GM04503 (cell line): ENCODE results near the gene RNF111.

ENCODE experiments used
- DNase-seq: peaks from one replicate; pipeline ENCODE4 v3.0.0-alpha.2; 2012; ENCODE audit warnings: low read depth

Gene RNF111

DNA sequence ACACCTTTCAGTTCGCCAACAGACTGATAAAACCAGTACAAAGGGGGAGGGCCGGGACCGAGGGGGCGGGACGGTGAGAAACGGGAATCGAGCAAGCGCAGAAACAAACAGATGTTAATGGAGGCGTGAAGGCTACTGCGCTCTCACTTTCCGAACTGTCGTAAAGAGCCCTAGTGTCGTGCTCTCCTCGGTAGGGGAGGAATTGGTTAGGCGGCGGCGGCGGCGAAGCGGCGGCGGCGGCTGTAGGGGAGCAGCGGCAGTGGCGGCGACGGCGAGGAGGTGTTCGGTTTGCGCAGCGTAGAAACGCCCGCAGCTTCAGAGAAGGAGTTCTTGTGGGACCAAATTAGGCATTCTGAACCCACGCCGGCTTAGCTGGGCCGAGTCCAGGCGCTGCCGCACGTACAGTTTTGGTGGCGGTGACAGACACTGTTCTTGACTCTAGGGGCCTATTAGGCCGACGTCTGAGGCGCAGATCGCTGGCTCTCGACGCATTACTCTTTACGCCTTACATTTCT is at the start of gene RNF111:
Gene RNF111 (plus strand): TSS at position 173 of the 515 bp plus-strand sequence. CDS start 43,160 bp downstream, outside the sequence.
- peak; percentile 91 for DNase-seq

DNA sequence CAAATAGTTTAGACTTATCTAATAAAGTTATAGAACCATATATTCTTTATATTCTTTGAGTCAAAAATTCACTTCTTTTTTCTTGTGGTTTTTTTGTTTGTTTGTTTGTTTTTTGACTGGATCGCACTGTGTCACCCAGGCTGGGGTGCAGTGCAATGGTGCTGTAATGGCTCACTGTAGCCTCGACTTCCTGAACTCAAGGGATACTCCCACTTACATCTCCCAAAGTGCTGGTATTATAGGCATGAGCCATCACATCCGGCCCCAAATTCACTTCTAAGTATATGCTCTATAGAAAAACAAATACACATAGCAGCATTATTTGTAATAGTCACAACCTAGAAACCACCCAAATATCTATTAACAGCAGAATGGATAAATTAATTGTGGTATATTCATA is 40.3 kb upstream of the RNF111 start:
- no peak for DNase-seq

DNA sequence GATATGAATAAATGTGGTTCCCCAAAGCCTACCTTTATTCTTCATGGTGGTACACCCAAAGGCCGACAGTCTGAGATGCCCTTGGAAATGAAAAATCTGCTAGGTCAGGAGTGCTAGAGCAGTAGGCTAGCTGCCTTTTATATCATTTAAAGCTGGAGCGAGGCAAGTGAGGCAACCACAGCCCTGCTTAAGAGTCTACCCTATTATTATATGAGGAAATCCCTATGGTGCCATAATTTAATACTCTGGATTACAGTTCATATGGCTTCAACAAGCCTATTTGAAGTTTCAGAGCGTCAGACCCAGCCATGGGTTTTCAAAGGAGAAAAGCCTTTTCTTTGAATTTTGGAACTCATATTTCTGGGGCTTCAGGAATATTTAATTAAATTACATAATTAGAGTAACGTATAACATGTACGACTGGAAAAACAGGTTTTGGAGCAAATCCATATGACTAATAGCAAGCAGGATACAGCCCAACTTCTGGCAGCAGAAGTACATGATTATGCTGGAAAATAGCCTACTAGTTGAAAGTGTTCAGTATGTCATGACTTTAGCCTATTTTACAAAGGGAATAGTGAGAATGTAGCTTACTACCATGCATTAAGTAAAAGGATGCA is 36.0 kb upstream of the RNF111 start:
- peak; percentile 50 for DNase-seq

DNA sequence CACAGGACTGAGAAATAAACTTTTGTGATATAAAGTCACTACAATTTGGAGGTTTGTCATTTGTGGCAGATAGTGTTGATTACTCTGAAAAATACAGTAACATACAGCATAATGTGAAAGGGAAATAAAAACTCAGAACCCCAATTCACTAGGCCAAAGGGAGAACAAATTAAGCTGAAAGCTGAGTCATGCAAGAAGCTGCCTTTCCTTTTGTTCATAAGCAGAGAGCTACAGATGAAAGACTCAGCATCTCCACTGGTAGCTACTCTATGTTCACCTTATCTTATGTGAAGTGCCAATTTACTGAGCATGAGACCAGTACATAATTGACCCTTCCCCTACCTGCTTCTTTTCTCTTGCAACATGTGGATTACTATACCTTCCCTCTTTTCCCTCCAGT is 34.7 kb upstream of the RNF111 start:
- no peak for DNase-seq

DNA sequence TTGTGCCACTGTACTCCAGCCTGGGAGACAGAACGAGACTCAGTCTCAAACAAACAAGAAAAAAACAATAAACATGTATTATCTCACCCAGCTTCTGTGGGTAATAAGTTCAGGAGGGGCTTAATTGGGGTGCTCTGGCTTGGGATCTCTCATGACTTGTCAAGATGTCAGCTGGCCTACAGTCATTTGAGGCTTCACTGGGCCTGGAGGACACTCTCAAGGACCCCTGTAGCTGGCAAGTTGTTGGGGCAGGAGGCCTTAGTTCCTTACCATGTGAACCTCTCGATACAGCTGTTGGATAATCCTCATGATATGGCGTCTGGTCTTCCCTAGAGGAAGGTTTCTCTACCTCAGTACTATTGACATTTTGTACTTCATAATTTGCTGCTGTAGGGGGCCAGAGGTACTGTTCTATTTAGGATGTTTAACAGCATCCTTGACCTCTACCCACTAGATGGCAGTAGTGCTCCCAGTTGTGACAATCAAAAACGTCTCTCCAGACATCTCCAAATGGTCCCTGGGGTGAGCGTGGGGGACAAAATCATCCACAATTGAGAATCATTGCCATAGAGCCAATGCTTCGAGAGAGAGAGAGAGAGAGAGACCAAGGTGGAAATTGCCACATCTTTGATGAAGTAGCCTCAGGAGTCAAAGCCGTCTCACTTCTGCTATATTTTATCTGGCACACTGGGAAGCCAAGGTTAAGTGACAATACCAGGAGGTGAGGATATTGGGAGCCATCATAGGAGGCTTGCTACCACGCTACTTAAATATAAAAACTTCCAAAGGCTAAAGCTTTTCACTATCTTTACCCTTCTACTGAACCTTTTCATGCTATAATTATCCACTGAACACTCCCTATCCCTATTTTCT is 30.1 kb upstream of the RNF111 start:
- no peak for DNase-seq

DNA sequence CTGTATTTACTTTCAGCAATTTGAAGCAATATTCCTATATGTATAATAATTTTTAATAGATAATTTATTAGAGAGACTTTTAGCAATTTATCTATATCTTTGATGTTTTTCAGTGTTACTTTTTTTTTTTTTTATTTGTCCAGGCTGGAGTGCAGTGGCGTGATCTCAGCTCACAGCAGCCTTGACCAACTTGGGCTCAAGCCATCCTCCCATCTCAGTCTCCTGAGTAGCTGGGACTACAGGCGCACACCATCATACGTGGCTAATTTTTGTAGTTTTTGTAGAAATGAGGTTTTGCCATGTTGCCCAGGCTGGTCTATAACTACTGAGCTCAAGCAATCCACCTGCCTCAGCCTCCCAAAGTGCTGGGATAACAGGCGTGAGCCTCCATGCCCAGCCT is 28.7 kb upstream of the RNF111 start:
- DNase-seq: no peak

DNA sequence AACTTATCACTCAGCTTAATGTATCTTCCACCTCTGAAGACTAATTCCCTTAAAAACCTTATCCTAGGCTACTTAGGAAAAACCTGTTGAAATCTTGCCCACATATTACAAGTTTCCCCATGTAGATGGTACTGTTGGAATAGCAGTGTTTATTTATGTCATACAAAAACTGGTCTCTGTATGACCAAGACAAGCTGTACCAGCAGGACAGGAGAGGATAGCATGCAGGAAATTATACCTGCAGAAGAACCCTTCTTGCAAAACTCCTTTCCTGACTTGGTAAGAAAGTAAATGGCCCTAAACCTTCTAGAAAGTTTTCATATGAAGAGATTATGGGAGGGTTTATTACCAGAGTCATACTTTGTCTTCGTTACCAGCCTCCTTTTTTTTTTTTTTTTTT is 25.3 kb upstream of the RNF111 start:
- DNase-seq: no peak

DNA sequence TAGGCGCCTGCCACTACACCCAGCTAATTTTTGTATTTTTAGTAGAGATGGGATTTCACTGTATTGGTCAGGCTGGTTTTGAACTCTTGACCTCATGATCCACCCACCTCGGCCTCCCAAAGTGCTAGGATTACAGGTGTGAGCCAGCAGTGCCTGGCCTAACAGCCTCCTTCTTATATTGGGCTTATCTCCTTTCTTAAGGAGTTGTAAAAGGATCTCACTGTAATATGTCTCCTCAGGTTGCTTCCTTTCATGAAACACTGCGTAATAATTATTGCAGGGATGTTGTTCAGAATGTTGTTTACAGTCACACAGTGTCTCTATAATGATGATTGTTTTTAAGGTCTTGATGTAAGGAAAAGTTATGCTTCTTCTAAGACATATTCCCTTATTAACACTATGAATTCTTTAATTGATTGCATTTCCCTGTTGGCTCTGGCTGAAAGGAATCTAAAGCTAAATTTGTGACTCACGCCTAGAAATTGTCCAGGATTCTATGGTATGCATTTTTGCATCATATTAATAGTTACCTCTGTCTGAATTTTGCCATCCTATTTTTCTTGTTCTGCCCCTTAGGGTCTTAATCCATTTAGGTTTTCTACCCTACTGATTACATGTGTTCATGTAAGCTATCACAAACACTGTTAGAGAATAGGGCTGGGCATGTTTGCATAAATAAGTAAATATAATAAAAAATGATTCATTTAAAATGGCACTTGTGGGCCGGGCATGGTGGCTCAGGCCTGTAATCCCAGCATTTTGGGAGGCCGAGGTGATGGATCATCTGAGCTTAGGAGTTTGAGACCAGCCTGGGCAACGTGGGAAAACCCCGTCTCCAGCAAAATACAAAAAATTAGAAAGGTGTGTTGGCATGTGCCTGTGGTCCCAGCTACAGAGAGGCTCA is 24.5 kb upstream of the RNF111 start:
- DNase-seq: no peak

DNA sequence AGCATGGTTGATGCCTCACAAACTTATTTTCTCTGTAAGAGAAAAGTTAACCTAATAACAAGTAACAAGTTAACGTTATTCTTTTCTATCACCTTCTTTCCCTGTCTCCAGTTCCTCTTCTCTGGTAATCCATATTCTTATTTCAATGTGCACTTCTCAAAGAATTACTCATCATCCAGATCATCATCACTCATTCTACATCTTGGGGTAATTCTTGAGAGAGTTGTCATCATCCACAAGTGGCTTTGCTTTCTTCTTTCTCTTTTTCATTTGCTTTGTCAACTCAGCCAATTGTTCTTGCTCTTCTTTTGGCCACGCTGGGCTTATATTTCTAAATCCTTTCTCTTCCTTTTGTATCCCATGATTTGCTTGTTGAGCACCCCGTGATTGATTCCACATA is 20.8 kb upstream of the RNF111 start:
- DNase-seq: no peak

DNA sequence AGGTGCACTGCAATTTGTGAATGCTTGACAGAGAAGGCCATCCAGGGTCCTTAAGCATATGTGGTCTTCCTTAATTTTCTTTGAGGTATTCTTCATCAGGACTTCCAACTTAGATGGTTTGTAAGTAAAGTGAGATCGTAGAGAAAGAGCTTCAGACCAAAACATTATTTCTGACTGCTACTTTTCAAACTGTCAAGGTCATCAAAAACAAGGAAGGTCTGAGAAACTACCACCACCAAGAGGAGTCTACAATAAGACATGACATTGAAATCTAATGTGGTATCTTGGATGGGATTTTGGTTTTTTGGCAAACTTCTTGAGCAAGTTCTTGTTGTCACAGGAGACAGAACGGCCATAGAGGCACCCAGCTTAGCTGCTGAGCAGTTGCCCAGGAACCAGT is 20.0 kb upstream of the RNF111 start:
- DNase-seq: no peak

DNA sequence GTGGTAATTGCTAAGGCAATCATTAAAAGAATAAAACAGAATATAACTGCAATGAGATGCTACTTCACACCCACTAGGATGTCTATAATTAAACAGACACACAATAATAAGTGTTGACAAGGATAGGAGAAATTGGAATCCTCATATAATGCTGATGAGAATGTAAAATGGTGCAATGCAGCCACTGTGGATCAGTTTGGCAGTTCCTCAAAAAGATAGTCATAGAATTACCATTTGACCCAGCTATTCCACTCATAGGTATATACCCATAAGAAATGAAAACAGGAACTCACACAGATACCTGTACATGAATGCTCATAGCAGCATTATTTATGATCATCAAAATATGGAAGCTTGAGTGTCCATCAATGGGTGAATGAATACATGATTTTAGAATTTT is 9.6 kb upstream of the RNF111 start:
- no peak for DNase-seq

DNA sequence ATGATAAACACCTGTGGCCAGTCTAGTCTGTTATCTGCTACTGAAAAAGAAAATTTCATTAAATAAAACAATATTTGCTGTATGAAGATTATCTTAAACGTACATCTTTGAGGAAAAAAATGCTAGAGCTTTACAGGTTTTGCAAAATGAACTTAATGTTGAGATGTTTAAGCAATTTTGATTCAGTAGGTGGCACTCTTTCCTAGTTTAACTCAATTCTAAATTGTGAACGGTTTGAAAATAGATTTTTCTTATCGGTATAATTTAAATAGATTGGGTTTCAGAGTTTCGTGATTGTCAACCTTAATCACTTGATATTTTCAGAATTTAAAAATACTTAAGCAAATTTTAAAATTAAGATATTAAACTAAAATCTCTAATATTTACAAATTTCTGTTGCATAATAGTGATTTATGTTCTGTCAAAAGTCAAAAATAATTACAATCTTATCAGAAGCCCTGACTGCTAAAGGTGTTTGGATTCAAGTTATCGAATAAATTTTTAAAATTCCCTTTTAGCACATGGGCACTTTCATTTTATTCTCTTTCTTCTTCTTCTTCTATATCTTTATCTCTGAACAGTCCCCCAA is 7.0 kb upstream of the RNF111 start:
- DNase-seq: no peak

DNA sequence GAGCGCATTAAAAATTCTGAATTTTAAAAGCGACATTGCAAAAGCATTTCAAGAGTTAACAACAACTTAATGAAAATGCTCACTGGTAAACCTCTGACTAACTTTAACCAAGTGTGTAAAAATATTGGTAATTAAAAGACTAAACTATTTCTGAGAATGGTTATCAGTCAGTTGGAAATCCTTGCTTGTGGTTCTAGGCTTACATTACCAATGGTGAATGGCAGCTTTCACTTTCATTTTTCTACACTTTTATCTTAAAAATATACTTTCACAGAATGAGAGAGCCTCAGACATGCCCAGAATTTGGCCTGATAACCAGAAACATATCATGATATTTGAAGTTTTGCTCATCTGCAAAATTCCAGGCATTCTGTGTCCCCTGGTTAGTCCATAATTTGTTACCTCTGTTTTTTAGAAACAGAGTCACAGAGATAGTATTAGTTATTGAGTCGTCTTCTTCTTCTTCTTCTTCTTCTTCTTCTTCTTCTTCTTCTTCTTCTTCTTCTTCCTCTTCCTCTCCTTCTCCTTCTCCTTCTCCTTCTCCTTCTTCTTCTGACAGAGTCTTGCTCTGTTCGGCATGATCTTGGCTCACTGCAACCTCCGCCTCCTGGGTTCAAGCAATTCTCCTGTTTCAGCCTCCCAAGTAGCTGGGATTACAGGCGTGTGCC is 5.5 kb upstream of the RNF111 start:
- DNase-seq: no peak

DNA sequence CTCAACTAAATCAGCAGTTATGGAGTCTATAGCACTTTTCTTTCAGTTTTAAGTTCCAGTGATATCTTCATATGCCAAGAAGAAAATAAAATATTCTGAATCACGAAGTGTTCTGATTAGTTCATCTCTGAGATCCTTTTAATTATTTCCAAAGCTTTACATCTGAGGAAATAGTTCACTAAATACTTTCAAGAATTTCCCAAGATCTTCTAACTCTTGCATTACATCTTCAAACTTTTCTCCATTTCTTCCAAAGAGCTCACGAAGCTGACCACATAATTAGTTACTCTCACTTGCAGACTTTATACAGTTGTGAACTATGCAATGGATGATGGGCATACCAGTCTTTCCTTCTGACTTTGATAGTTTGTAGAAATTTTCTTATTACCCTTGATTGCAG is 4.2 kb upstream of the RNF111 start:
- no peak for DNase-seq

DNA sequence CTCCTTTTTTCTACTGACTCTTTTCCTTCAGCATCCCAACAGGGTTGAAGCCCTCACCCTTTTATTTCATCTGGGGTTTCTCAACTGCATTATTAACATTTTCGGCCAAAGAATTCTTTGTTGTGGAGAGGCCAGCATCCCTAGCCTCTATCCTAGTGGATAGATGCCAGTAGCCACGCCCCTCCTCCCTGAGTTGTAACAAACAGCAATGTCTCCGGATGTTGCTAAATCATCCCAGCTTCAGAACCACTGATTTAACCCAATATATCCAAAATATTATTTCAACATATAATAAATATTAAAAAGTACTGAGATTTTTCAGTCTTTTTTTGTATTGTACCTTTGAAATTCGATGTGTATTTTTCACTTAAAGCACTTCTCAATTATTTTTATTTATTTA is 2.0 kb upstream of the RNF111 start:
- no peak for DNase-seq

DNA sequence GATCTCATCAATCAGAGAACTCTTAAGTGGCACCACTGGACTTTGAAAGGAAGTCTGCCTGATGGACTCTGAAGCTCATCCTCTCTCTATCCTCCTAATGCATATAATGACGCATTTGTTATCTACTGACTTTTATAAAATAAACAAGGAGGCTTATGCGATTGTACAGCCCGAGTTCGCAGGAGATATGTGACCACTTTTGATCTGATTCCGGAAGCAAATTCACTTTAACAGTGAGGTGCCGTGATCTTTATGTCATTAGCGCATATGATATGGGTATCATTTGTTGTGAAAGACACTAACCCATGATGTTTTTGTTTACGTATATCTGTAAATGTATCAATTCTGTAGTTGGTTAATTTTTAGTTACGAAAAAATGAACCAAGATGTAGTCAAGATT is 427 bp upstream of the RNF111 start:
- DNase-seq: no peak

DNA sequence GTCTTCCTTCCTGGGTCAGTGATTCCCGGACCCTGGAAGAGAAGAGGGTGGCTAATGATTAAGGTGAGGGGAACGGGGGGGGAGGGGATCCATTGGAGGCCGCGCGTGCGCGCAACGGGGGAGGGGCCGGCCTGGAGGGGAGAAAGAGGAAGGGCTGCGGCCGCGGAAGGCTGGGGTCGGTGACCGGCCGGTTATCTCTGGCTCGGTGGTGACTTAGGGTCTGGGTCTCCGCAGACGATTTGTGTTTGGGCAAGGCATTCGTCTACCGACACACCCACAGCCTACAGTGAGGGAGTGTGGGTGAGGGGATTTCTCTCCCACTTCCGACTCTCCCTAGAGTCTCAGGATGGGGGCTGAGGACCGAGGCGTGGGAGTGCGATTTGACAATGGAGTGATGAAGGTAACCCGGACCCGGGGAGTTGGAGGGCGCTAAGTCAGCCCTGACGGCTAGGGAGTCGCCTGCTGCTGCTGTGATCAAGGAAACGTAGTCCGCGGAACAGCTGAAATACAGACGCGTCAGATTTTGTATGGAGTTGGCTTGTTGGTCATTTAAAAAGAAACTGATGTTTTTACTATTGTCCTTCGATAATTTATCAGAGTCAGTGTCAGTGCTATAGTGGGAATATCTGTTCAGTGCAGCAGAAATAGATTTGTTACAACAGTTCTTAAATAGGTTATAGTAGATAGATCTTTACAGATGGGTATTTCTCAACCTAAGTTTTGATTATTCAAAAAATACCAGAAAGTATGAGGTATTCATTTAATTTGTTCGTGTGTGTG is 733 bp downstream of the RNF111 start:
- DNase-seq: peak; percentile 8

DNA sequence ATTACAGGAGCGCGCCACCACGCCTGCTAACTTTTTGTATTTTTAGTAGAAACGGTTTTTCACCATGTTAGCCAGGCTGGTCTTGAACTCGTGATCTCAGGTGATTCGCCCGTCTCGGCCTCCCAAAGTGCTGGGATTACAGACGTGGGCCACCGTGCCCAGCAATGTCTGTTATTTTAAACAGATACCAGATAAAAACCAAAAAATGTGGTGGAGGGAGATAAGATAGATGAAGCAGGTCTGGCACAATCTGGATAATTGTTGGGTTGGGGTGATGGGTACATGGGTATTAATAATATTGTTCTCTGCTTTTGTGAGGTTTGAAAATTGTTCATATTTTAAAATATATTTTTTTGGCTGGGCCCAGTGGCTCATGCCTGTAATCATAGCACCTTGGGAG is 4.7 kb downstream of the RNF111 start:
- DNase-seq: no peak

DNA sequence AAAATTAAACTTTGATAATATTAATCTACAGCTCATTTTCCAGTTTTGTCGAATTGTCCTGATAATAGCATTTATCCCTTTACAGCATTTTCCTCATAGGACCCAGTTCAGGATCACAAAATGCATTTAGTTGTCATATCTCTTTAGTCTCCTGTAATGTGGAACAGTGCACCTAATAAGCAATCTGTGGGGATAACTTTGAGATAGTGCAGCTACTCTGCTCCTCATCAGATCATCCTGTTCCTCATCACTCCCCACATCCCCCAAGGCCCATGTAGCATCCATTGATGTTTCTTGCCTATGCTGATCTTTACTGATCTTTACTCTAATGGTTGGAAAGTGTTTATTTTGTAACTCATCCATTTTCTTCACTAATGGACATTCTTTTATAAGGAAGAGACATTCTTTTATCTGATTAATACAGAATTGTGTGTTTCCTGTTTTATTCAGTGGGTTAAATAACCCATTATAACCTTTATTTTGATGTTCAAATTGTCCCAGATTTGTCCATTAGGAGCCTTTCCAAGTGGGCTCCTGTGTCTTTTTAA is 7.5 kb downstream of the RNF111 start:
- DNase-seq: no peak

DNA sequence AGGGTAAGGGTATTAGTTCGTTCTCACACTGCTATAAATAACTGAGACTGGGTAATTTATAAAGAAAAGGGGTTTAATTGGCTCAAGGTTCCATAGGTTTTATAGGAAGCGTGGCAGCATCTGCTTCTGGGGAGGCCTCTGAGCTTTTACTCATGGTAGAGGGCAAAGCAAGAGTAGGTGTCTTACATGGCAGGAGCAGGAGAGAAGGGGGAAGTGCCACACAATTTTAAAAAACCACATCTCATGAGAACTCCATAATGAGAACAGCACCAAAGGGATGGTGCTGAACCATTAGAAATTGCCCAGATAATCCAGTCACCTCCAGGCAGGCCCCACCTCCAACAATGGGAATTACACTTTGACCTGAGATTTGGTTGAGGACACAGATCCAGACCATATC is 12.2 kb downstream of the RNF111 start:
- DNase-seq: no peak
